ENCODE measurements around the gene CCDC85C.

CCDC85C gene

GRCh38 chr14:99509871-99510555, 94.0 kb downstream of the CCDC85C start:
- no peaks in the 10 kb centered on the region for H4K20me1 ChIP-seq (ENCODE audit: insufficient read depth, low read length)
- no peaks in the 10 kb centered on the region for H3K4me1 ChIP-seq (ENCODE audit: low read length)
- TF ChIP-seq EZH2phosphoT487 (IDR thresholded peaks at IDR 0.05; ENCODE audit: low read depth), result no peak
- peaks cover 42% of the 10 kb centered on the region for H3K36me3 ChIP-seq (replicated peaks; ENCODE audit: low read depth, low read length)
- no peak overlapping the region for H3K4me3 ChIP-seq (ENCODE audit: low read length)
- no peaks in the 10 kb centered on the region for H3K9me3 ChIP-seq (ENCODE audit: insufficient read depth, low read length)
- H3K27me3 ChIP-seq (ENCODE audit: low read depth, low read length), result no peaks in the 10 kb centered on the region
- no peak overlapping the region for H3K4me2 ChIP-seq (ENCODE audit: low read length)
- H3K79me2 ChIP-seq (ENCODE audit: low read length), result no peaks in the 10 kb centered on the region
- H3K27ac ChIP-seq (ENCODE audit: low read length), result no peak overlapping the region
- no peak overlapping the region for H3K9ac ChIP-seq (ENCODE audit: low read length)
- H2AFZ ChIP-seq (ENCODE audit: low read depth, low read length), result no peak overlapping the region

- Histone ChIP-seq H3K79me2 (ENCODE audit: low read length) (no peaks in the 10 kb centered on the region), H3K9me3 (ENCODE audit: insufficient read depth, low read length) (no peaks in the 10 kb centered on the region), H3K27ac (ENCODE audit: low read length) (no peak overlapping the region), H3K4me3 (ENCODE audit: low read length) (no peak overlapping the region), H3K27me3 (ENCODE audit: low read depth, low read length) (no peaks in the 10 kb centered on the region), H3K4me2 (ENCODE audit: low read length) (no peak overlapping the region), H2AFZ (ENCODE audit: low read depth, low read length) (no peak overlapping the region), H3K4me1 (ENCODE audit: low read length) (no peaks in the 10 kb centered on the region), H4K20me1 (ENCODE audit: insufficient read depth, low read length) (no peaks in the 10 kb centered on the region), H3K9ac (ENCODE audit: low read length) (no peak overlapping the region), H3K36me3 (replicated peaks; ENCODE audit: low read depth, low read length) (peaks cover 49% of the 10 kb centered on the region)
- no peak for TF ChIP-seq CTCF (IDR thresholded peaks at IDR 0.05; ENCODE audit: low read depth, low read length)
- TF ChIP-seq EZH2phosphoT487 (IDR thresholded peaks at IDR 0.05; ENCODE audit: low read depth), result no peak
These were observed 94.9 kb downstream of the CCDC85C start for GRCh38 chr14:99508896-99509629.

GRCh38 chr14:99507860-99508640, 96.0 kb downstream of the CCDC85C start:
- Histone ChIP-seq H3K9ac (ENCODE audit: low read length) (no peak overlapping the region), H3K27me3 (ENCODE audit: low read depth, low read length) (no peaks in the 10 kb centered on the region), H3K4me3 (ENCODE audit: low read length) (no peak overlapping the region), H3K4me2 (ENCODE audit: low read length) (no peak overlapping the region), H3K9me3 (ENCODE audit: insufficient read depth, low read length) (no peaks in the 10 kb centered on the region), H3K4me1 (ENCODE audit: low read length) (peaks cover 4% of the 10 kb centered on the region; the same call in 1 of the 2 replicates), H3K36me3 (replicated peaks; ENCODE audit: low read depth, low read length) (peaks cover 58% of the 10 kb centered on the region), H3K27ac (ENCODE audit: low read length) (no peak overlapping the region), H4K20me1 (ENCODE audit: insufficient read depth, low read length) (no peaks in the 10 kb centered on the region), H2AFZ (ENCODE audit: low read depth, low read length) (no peak overlapping the region), H3K79me2 (ENCODE audit: low read length) (no peaks in the 10 kb centered on the region)
- TF ChIP-seq CTCF (IDR thresholded peaks at IDR 0.05; ENCODE audit: low read depth, low read length), result no peak

- H3K36me3 ChIP-seq (replicated peaks; ENCODE audit: low read depth, low read length), result peaks cover 76% of the 10 kb centered on the region
- H3K79me2 ChIP-seq (ENCODE audit: low read length), result no peaks in the 10 kb centered on the region
- H2AFZ ChIP-seq (ENCODE audit: low read depth, low read length), result no peak overlapping the region
- peaks cover 5% of the 10 kb centered on the region; the same call in 1 of the 2 replicates for H3K4me1 ChIP-seq (ENCODE audit: low read length)
- H3K27ac ChIP-seq (ENCODE audit: low read length), result no peak overlapping the region
- no peaks in the 10 kb centered on the region for H4K20me1 ChIP-seq (ENCODE audit: insufficient read depth, low read length)
- H3K4me3 ChIP-seq (ENCODE audit: low read length), result no peak overlapping the region
- no peak for TF ChIP-seq EZH2phosphoT487 (IDR thresholded peaks at IDR 0.05; ENCODE audit: low read depth)
- no peak for TF ChIP-seq CTCF (IDR thresholded peaks at IDR 0.05; ENCODE audit: low read depth, low read length)
- no peak overlapping the region for H3K4me2 ChIP-seq (ENCODE audit: low read length)
- no peak overlapping the region for H3K9ac ChIP-seq (ENCODE audit: low read length)
- no peaks in the 10 kb centered on the region for H3K9me3 ChIP-seq (ENCODE audit: insufficient read depth, low read length)
- H3K27me3 ChIP-seq (ENCODE audit: low read depth, low read length), result no peaks in the 10 kb centered on the region
These were observed 97.7 kb downstream of the CCDC85C start for GRCh38 chr14:99506276-99506675.
